Activated T-helper 1 cell treated with Interleukin-2 at 50 U/mL for 16 hours (primary cell): ENCODE measurements around the gene CPVL.

Source experiments
- DNase-seq: peaks from one replicate; pipeline ENCODE4 v3.0.0-alpha.2; 2020; ENCODE audit warnings: low read depth

CPVL gene

DNA sequence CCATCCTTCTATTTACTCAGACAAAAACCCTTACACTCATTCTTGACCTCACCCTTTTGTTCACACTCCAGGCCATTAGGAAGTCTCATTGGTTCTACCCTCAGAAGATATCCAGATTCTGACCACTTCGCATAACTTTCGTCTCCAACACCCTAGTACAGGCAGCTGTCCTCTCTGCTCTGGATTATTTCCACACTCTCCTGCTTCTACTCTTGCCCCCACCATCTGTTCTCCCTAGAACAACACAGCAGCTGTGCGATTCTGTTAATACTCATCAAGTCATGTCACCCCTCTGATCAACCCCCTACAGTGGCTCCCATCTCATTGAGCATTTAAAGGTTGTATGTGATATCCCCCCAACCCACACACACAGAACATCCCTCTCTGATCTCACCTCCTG, 172.7 kb downstream of the CPVL start:
- DNase-seq, result no peak

DNA sequence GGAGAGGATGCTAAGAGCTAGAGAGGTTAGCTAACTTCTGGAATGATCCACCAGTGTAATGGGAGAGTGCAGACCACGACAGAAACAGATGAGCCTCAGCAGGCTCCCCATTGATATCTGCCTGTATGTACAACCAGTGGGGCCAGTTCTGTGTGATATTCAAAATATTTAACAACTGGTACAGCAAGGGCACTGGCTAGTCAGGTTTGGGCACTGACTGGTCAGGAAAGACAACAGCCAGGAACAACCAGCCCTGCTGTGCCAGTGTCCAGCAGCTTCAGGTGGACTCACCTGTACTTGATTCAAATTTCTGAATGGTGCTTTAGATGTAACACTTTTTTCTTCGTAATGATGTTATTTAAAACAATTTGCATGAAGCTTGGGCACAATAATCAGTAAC, 182.3 kb downstream of the CPVL start:
- no peak for DNase-seq

GRCh38 chr7:28961972-28962371, 184.4 kb downstream of the CPVL start:
- DNase-seq, result no peak

DNA sequence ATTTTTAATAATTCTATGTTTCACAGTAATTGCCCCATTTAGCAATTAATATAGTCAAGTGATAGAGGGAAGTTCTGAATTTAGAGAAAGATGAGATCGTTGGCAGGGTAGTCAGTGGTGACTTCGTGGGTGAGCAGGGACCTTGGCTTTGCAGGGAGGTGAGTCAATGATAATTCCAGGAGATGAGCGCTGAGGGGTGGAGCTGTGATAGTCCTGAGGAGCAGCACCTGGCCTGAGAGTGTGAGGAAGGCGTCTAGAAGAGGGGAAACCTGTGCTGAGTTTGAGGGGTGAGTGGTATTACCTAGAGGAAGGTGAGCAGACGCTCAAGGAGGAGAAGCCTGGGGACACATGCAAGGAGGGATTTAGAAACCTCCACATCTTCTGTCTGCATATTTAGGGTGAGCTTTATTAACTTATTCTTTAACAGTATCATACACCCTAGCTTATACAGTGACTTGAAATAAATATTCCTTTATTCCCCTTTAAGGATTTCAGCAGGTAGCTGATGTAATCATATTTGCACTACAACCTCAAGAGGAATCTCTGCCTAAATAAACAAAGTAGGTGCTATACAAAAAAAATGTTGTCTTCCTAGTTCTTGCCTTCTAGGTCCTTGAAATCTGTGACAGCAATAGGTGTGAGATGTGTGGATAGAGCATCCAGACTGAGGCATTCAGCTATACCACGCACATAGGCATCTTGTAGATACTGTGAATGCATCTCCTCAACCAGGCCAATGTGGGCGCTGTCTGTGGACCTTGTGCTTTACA, 186.1 kb downstream of the CPVL start:
- no peak for DNase-seq

DNA sequence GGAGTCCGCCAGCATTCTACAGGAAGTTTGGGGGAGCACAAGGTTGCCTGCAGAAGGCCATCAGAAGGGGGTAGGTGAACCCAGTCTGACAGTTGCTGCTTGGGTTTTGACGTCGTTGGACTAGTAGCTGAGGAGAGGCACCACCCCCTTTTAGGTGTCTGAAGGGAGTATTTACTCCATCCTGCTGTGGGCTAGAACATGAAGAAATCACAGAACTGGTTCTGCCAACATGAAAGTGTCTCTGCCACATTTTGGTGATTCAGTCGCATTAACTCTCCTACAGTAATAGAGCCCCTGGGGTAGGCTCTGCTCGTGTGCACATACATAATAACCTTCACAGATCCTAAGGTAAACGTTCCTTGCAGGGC, 187.4 kb downstream of the CPVL start:
- DNase-seq, result no peak

DNA sequence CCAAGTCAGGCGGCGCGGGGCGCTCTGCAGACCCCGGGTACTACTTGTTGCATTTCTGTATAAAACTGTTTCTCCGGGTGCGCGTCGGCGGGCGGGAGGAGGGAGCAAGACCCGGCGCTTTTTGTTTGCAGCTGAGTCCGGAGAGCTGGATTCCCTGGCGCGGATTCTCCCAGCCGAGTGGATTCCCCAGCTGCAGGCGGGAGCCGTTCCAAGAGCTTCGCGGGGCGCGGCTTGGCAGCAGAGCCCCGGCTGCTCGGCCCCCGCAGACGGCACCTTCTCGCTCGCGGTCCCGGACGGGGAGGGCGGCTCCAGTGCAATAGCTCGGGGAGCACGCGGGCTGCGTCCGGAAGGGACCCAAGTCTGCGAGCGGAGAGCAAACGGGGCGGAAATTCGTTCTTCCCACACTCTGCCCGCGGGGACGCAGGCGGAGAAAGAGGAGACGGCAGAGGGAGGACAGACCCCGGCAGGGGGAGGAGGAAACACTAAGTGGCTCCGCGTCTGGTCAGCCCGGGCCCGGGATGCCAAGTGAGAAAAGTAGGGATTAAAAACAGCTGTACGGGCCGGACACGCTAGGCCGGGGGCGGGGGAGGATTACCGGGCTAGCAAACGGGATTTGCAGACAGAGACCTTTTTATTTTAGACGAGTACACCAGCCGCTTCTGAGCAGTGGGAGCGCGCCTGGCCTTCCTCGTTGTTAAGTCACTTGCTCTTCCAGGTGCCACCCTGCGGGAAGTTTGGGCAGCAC, 187.9 kb downstream of the CPVL start, which contains the start of gene TRIL:
Gene TRIL (minus strand): TSS at position 96 of the 745 bp plus-strand sequence. CDS start 284 bp downstream, outside the sequence.
- DNase-seq, result no peak

GRCh38 chr7:28957751-28958234, 188.5 kb downstream of the CPVL start:
- DNase-seq, result no peak

- no peak for DNase-seq
Measured at GRCh38 chr7:28957064-28957750, 189.1 kb downstream of the CPVL start.

DNA sequence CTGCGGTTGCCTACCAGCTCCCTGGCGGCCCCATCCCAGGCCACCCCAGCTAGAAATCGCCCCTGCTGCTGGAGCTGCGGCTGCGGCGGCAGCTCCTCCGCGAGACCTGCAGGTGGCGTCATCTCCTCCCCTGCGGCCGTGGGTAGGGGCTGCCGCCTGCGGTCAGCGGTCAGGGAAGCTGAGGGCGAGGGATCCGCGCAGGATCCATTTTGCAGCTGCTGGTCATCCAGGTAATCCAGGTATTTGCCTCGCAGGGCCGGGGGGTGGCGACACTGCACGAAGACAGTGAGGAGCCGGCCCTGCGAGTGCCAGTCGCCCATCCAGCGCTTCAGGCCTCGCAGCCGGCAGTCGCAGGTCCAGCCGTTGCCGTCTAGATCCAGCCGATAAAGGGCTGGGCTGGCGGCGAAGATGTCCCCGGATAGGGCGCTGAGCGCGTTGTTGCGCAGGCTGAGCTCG, 189.7 kb downstream of the CPVL start:
- no peak for DNase-seq

- DNase-seq, result no peak
Measured at GRCh38 chr7:28955718-28956607, 190.4 kb downstream of the CPVL start.

DNA sequence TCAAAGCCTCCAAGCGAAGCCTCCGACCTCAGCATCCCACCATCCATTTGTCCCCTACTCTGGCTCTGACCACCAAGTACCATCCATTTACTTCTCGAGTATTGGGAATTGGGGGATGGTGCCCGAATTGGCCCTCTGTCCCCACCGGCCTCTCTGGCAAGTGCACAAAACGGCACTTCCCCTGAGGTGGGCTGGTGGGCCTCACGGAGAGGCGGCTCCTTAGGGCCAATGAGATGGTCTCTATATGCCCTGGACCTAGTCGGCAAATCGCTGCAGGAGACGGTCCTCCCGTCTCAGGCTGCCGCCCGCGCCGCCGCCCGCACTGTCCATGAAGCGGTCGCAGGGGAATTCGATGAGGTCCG, 191.0 kb downstream of the CPVL start:
- DNase-seq, result no peak

- no peak for DNase-seq
Measured at GRCh38 chr7:28954946-28955345, 191.4 kb downstream of the CPVL start.

GRCh38 chr7:28954471-28954870, 191.9 kb downstream of the CPVL start:
- no peak for DNase-seq

DNA sequence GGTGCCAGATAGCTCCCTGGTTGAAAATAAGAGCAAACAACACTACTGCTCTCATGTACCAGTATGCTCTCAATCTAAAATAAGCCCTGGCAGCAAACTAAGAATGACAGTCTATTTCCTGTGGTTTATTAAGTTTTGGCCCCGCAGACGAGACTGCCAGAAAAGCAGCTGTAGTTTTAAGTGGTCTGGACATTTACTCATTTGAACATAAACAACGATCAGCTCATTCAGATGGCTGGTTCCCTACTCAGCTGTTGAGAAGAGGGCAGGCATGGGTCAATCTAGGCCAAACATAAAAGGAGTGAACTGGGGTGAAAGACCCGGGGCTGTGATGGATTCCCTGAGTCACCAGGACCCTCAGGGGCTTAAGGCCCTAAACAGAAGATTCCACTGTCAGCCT, 192.7 kb downstream of the CPVL start:
- no peak for DNase-seq
